ENCODE measurements around the gene MARCHF2.

The MARCHF2 gene

GRCh38 chr19:8451377-8451776, 38.3 kb downstream of the MARCHF2 start:
- DNase-seq (ENCODE audit: insufficient read length, low spot score): no peak
- no peak for FAIRE-seq
- TF ChIP-seq POLR2A (IDR thresholded peaks at IDR 0.05; ENCODE audit: low read depth, low read length): no peak

GRCh38 chr19:8451885-8452284, 38.8 kb downstream of the MARCHF2 start:
- TF ChIP-seq POLR2A (IDR thresholded peaks at IDR 0.05; ENCODE audit: low read depth, low read length): no peak
- DNase-seq (ENCODE audit: insufficient read length, low spot score) (peak; percentile 50), FAIRE-seq (peak; percentile 84)

GRCh38 chr19:8452446-8453123, 39.5 kb downstream of the MARCHF2 start:
- FAIRE-seq (no peak), DNase-seq (ENCODE audit: insufficient read length, low spot score) (no peak)
- no peak for TF ChIP-seq POLR2A (IDR thresholded peaks at IDR 0.05; ENCODE audit: low read depth, low read length)

GRCh38 chr19:8453616-8454015, 40.5 kb downstream of the MARCHF2 start:
- FAIRE-seq: no peak
- no peak for DNase-seq (ENCODE audit: insufficient read length, low spot score)
- no peak for TF ChIP-seq POLR2A (IDR thresholded peaks at IDR 0.05; ENCODE audit: low read depth, low read length)

- TF ChIP-seq POLR2A (IDR thresholded peaks at IDR 0.05; ENCODE audit: low read depth, low read length): no peak
- no peak for FAIRE-seq
- DNase-seq (ENCODE audit: insufficient read length, low spot score): no peak
Observed at GRCh38 chr19:8454218-8454617, 41.1 kb downstream of the MARCHF2 start.

- DNase-seq (ENCODE audit: insufficient read length, low spot score) (no peak), FAIRE-seq (no peak)
Observed at GRCh38 chr19:8455018-8455417, 41.9 kb downstream of the MARCHF2 start.

GRCh38 chr19:8456064-8456463, 43.0 kb downstream of the MARCHF2 start:
- DNase-seq (ENCODE audit: insufficient read length, low spot score) (no peak), FAIRE-seq (no peak)
- TF ChIP-seq POLR2A (IDR thresholded peaks at IDR 0.05; ENCODE audit: low read depth, low read length): no peak

More at GRCh38 chr19:8455018-8455417, 41.9 kb downstream of the MARCHF2 start:
- no peak for TF ChIP-seq POLR2A (IDR thresholded peaks at IDR 0.05; ENCODE audit: low read depth, low read length)

GRCh38 chr19:8457209-8457608, 44.1 kb downstream of the MARCHF2 start:
- no peak for FAIRE-seq
- TF ChIP-seq POLR2A (IDR thresholded peaks at IDR 0.05; ENCODE audit: low read depth, low read length): no peak
- DNase-seq (ENCODE audit: insufficient read length, low spot score): no peak

- TF ChIP-seq POLR2A (IDR thresholded peaks at IDR 0.05; ENCODE audit: low read depth, low read length): no peak
- no peak for DNase-seq (ENCODE audit: insufficient read length, low spot score)
- FAIRE-seq: no peak
Observed at GRCh38 chr19:8457827-8458226, 44.7 kb downstream of the MARCHF2 start.

GRCh38 chr19:8458380-8458779, 45.3 kb downstream of the MARCHF2 start:
- TF ChIP-seq POLR2A (IDR thresholded peaks at IDR 0.05; ENCODE audit: low read depth, low read length): no peak
- FAIRE-seq: no peak
- no peak for DNase-seq (ENCODE audit: insufficient read length, low spot score)

GRCh38 chr19:8459095-8459494, 46.0 kb downstream of the MARCHF2 start:
- DNase-seq (ENCODE audit: insufficient read length, low spot score) (no peak), FAIRE-seq (no peak)
- no peak for TF ChIP-seq POLR2A (IDR thresholded peaks at IDR 0.05; ENCODE audit: low read depth, low read length)

- no peak for TF ChIP-seq POLR2A (IDR thresholded peaks at IDR 0.05; ENCODE audit: low read depth, low read length)
- DNase-seq (ENCODE audit: insufficient read length, low spot score) (no peak), FAIRE-seq (no peak)
Observed at GRCh38 chr19:8459520-8460270, 46.6 kb downstream of the MARCHF2 start.

GRCh38 chr19:8460516-8461298, 47.6 kb downstream of the MARCHF2 start:
- no peak for TF ChIP-seq POLR2A (IDR thresholded peaks at IDR 0.05; ENCODE audit: low read depth, low read length)
- no peak for DNase-seq (ENCODE audit: insufficient read length, low spot score)
- FAIRE-seq: no peak

- DNase-seq (ENCODE audit: insufficient read length, low spot score) (no peak), FAIRE-seq (no peak)
- TF ChIP-seq POLR2A (IDR thresholded peaks at IDR 0.05; ENCODE audit: low read depth, low read length): no peak
Observed at GRCh38 chr19:8461376-8461775, 48.3 kb downstream of the MARCHF2 start.

Data from H54 (cell line).